GM12878 (cell line): ENCODE results near the gene FGFR2. TPM values are rescaled to one million over a fixed set of nuclear protein-coding genes. Genes with fewer than 3 reads are reported as not detected.

ENCODE experiments used
- ATAC-seq: fragments of 200-7000 bp; cut with Tn5 transposase; 3 replicates; pipeline ENCODE4 v1.9.1; 2020; ENCODE audit warnings: mild to moderate bottlenecking, moderate library complexity
- BruUV-seq: library from RNA; stranded (reverse); fragments of 400-500 nt; replicated peaks from 2 replicates; lab custom pipeline; 2021; lab: Mats Ljungman, UMichigan
- CTCF ChIA-PET: fragments of 300-600 bp; sonication (Branson Sonifier 250); formaldehyde crosslinking; extraction: SDS; loops from one replicate; lab custom pipeline; 2021; ENCODE audit warnings: inconsistent platforms; lab: Yijun Ruan, JAX
- POLR2A ChIA-PET: fragments of 350-600 bp; formaldehyde crosslinking; extraction: SDS; loops from one replicate; lab custom pipeline; 2021; ENCODE audit warnings: inconsistent platforms; lab: Charles Lee
- RAD21 ChIA-PET: fragments of 300-600 bp; sonication (Branson Sonifier 250); formaldehyde crosslinking; loops from one replicate; lab custom pipeline; 2023; ENCODE audit warnings: antibody characterized with exemption; ENCODE audit not compliant: unreplicated experiment; lab: Charles Lee
- SMC1A ChIA-PET: fragments of 300-600 bp; sonication (Branson Sonifier 250); formaldehyde crosslinking; loops from one replicate; lab custom pipeline; 2023; ENCODE audit not compliant: unreplicated experiment, uncharacterized antibody; lab: Charles Lee
- DNase-seq: peaks from one replicate; pipeline ENCODE4 v3.0.0-alpha.2; 2011; ENCODE audit warnings: low read depth, low spot score
- FAIRE-seq: peaks from 3 replicates; lab custom pipeline; 2011; peaks lifted over from hg19 to GRCh38; lab: Jason Lieb, UNC
- H2AFZ ChIP-seq: 2 replicates; pipeline ENCODE4 v1.6.0; 2011; ENCODE audit warnings: low read depth, low read length, control low read depth; ENCODE audit not compliant: control insufficient read depth
- H3K27ac ChIP-seq: 2 replicates; pipeline ENCODE4 v1.5.1; 2011; ENCODE audit warnings: control low read depth; ENCODE audit not compliant: control insufficient read depth, insufficient read depth
- H3K27me3 ChIP-seq, 2 experiments: replicated peaks in 1 of 2; 2 replicates each; pipeline versions ENCODE4 v1.6.0 to v1.6.1; 2011; ENCODE audit warnings: low read length in 1 of 2; ENCODE audit not compliant: control insufficient read depth in 2 of 2, insufficient read depth in 2 of 2
- H3K36me3 ChIP-seq, 2 experiments: 2 replicates each; pipeline ENCODE4 v1.5.1; 2011; ENCODE audit warnings: low read length in 1 of 2; ENCODE audit not compliant: control insufficient read depth in 2 of 2, insufficient read depth in 2 of 2
- H3K4me1 ChIP-seq: 2 replicates; pipeline ENCODE4 v1.6.1; 2011; ENCODE audit warnings: mild to moderate bottlenecking, low read length, moderate library complexity, mixed read lengths; ENCODE audit not compliant: control insufficient read depth, insufficient read depth
- H3K4me2 ChIP-seq: 2 replicates; pipeline ENCODE4 v1.6.0; 2011; ENCODE audit warnings: control low read depth; ENCODE audit not compliant: control insufficient read depth, insufficient read depth
- H3K4me3 ChIP-seq: fragments of 200-600 bp; sonication (generic); 2 replicates; pipeline ENCODE4 v1.5.1; 2016
- H3K79me2 ChIP-seq: 2 replicates; pipeline ENCODE4 v1.6.0; 2011; ENCODE audit warnings: low read length; ENCODE audit not compliant: control insufficient read depth, insufficient read depth
- H3K9ac ChIP-seq: 2 replicates; pipeline ENCODE4 v1.8.0; 2011; ENCODE audit warnings: low read length, control low read depth, mixed read lengths; ENCODE audit not compliant: control insufficient read depth, insufficient read depth
- H3K9me3 ChIP-seq: replicated peaks from 3 replicates; pipeline ENCODE4 v1.5.1; 2011; ENCODE audit warnings: mild to moderate bottlenecking, low read length; ENCODE audit not compliant: control insufficient read depth, insufficient read depth
- H4K20me1 ChIP-seq: 2 replicates; pipeline ENCODE4 v1.6.0; 2011; ENCODE audit not compliant: control insufficient read depth, insufficient read depth
- ATF3 ChIP-seq: IDR thresholded peaks from 2 replicates; pipeline ENCODE4 v1.6.1; 2011; ENCODE audit warnings: low read depth, mild to moderate bottlenecking, low read length, moderate library complexity, borderline replicate concordance; ENCODE audit errors: extremely low read depth
- ATF7 ChIP-seq: fragments of 450-650 bp; IDR thresholded peaks from 2 replicates; pipeline ENCODE4 v1.6.1; 2016; ENCODE audit warnings: low read depth, mild to moderate bottlenecking
- BRCA1 ChIP-seq: IDR thresholded peaks from 2 replicates; pipeline ENCODE4 v1.6.1; 2011; ENCODE audit warnings: low read depth, low read length, improper control_type of control experiment
- CREM ChIP-seq: IDR thresholded peaks from 2 replicates; pipeline ENCODE4 v1.6.1; 2014; ENCODE audit warnings: antibody characterized with exemption, low read depth
- EP300 ChIP-seq, 2 experiments: fragments of 150-350 bp in 1 of 2; IDR thresholded peaks; 2 replicates each; pipeline ENCODE4 v1.6.1; 2011 to 2012; ENCODE audit warnings: low read depth in 2 of 2, low read length in 2 of 2, borderline replicate concordance in 1 of 2, improper control_type of control experiment in 1 of 2, inconsistent platforms in 1 of 2; ENCODE audit not compliant: control insufficient read depth in 1 of 2
- HDGF ChIP-seq: fragments of 450-650 bp; IDR thresholded peaks from 2 replicates; pipeline ENCODE4 v1.6.1; 2016; ENCODE audit warnings: antibody characterized with exemption
- IRF3 ChIP-seq: fragments of 450-650 bp; IDR thresholded peaks from 2 replicates; pipeline ENCODE4 v1.6.1; 2014; ENCODE audit warnings: mild to moderate bottlenecking
- IRF5 ChIP-seq: fragments of 450-650 bp; IDR thresholded peaks from 2 replicates; pipeline ENCODE4 v1.6.1; 2017; ENCODE audit warnings: borderline replicate concordance
- LARP7 ChIP-seq: fragments of 450-650 bp; IDR thresholded peaks from 2 replicates; pipeline ENCODE4 v1.6.1; 2017; ENCODE audit warnings: mild to moderate bottlenecking
- NFXL1 ChIP-seq: fragments of 450-650 bp; IDR thresholded peaks from 2 replicates; pipeline ENCODE4 v1.6.1; 2017; ENCODE audit warnings: antibody characterized with exemption, mild to moderate bottlenecking, borderline replicate concordance
- NR2C1 ChIP-seq: fragments of 450-650 bp; IDR thresholded peaks from 2 replicates; pipeline ENCODE4 v1.6.1; 2017; ENCODE audit warnings: antibody characterized with exemption, mild to moderate bottlenecking, moderate library complexity
- SIX5 ChIP-seq: IDR thresholded peaks from 2 replicates; pipeline ENCODE4 v1.6.1; 2011; ENCODE audit warnings: mild to moderate bottlenecking, low read depth, low read length, moderate library complexity; ENCODE audit not compliant: severe bottlenecking
- SREBF2 ChIP-seq: IDR thresholded peaks from 2 replicates; pipeline ENCODE4 v1.6.1; 2012; ENCODE audit warnings: mild to moderate bottlenecking, low read length
- SRF ChIP-seq, 2 experiments: IDR thresholded peaks; 2 replicates each; pipeline ENCODE4 v1.6.1; 2011; ENCODE audit warnings: low read depth in 2 of 2, low read length in 2 of 2, mild to moderate bottlenecking in 1 of 2, moderate library complexity in 1 of 2
- TARDBP ChIP-seq: IDR thresholded peaks from 2 replicates; pipeline ENCODE4 v1.6.1; 2016; ENCODE audit warnings: borderline replicate concordance
- WGBS: methylation state at CpG from one replicate; pipeline ENCODE4 v1.1.6; 2016; ENCODE audit warnings: low lambda C conversion rate; ENCODE audit not compliant: insufficient replicate concordance, insufficient coverage; ENCODE audit errors: missing lambda C conversion rate; 5-methylcytosine and 5-hydroxymethylcytosine counted together
- in situ Hi-C: fragments of 300-500 bp; cut with MboI; formaldehyde crosslinking; loops from 9 replicates; pipeline ENCODE4 v1.14.3; 2018; ENCODE audit warnings: mixed read lengths
- intact Hi-C: fragments of 100-400 bp; cut with micrococcal nuclease; formaldehyde crosslinking; loops from one replicate; pipeline ENCODE4 v1.14.2; 2022; ENCODE audit not compliant: unreplicated experiment
- polyA plus RNA-seq, 11 experiments: library from polyadenylated mRNA; depleted of rRNA in 4 of 11; unstranded in 6 of 11; stranded (reverse) in 5 of 11; fragments of >200 nt; fragmentation: Nextera tagmentation in 4 of 11; fragmentation: Illumina TruSeq in 1 of 11; extraction: Ambion mirVana in 4 of 11; extraction: Trizol in 1 of 11; gene quantifications; 1 replicate in 1 of 11; 2 replicates in 10 of 11; pipeline versions ENCODE4 v1.2.1 to v1.2.3, GENCODE V29; 2011 to 2016; ENCODE audit warnings: inconsistent platforms in 2 of 11, missing spikeins in 2 of 11, low read depth in 1 of 11
- total RNA-seq, 4 experiments: library from RNA; depleted of rRNA in 3 of 4; stranded (reverse); fragments of >200 nt in 3 of 4; fragmentation: Illumina TruSeq in 1 of 4; extraction: Trizol in 1 of 4; gene quantifications; 2 replicates each; pipeline versions ENCODE4 v1.2.1 to v1.2.3, GENCODE V29; 2013 to 2021
- TF ChIP-seq, protein P1 (sequence below): fragments of 450-650 bp; IDR thresholded peaks from 2 replicates; pipeline ENCODE4 v1.6.1; 2017; ENCODE audit warnings: antibody characterized with exemption, mild to moderate bottlenecking, moderate library complexity
- TF ChIP-seq, protein P2 (sequence below): IDR thresholded peaks from 2 replicates; pipeline ENCODE4 v1.6.1; 2012; ENCODE audit warnings: low read depth, low read length, improper control_type of control experiment

FGFR2 gene
- total and polyA plus RNA-seq, 10 of the 15 experiments (the other 5 are each of a cell fraction or from before 2014, with no cell fraction given), result 0.04 to 0.15 TPM; not detected in 8

- DNase-seq, result no peak
- WGBS, result 19% methylated on average over 5 of the region's 5 CpGs
- RAD21 ChIA-PET, result no interaction called here
- ATAC-seq, result no peak
- no peaks in the 10 kb centered on the region for H3K9me3 ChIP-seq
- SMC1A ChIA-PET, result no interaction called here
- no TSS peak for BruUV-seq
- H3K27me3 ChIP-seq, result no peaks in the 10 kb centered on the region
- H3K4me1 ChIP-seq, result no peaks in the 10 kb centered on the region
- no peak for FAIRE-seq
- H3K27ac ChIP-seq, result no peak overlapping the region
- TF ChIP-seq IRF5, result no peak
- TF ChIP-seq, protein P1, sequence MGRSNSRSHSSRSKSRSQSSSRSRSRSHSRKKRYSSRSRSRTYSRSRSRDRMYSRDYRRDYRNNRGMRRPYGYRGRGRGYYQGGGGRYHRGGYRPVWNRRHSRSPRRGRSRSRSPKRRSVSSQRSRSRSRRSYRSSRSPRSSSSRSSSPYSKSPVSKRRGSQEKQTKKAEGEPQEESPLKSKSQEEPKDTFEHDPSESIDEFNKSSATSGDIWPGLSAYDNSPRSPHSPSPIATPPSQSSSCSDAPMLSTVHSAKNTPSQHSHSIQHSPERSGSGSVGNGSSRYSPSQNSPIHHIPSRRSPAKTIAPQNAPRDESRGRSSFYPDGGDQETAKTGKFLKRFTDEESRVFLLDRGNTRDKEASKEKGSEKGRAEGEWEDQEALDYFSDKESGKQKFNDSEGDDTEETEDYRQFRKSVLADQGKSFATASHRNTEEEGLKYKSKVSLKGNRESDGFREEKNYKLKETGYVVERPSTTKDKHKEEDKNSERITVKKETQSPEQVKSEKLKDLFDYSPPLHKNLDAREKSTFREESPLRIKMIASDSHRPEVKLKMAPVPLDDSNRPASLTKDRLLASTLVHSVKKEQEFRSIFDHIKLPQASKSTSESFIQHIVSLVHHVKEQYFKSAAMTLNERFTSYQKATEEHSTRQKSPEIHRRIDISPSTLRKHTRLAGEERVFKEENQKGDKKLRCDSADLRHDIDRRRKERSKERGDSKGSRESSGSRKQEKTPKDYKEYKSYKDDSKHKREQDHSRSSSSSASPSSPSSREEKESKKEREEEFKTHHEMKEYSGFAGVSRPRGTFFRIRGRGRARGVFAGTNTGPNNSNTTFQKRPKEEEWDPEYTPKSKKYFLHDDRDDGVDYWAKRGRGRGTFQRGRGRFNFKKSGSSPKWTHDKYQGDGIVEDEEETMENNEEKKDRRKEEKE, result no peak
- no peak for TF ChIP-seq SRF (IDR thresholded peaks at IDR 0.05; ENCODE audit: low read depth in 2 of 2, low read length in 2 of 2)
- no peak for TF ChIP-seq EP300 (IDR thresholded peaks at IDR 0.05; ENCODE audit: borderline replicate concordance in 1 of 2, control insufficient read depth in 1 of 2, low read depth in 2 of 2, low read length in 2 of 2)
- no peak for TF ChIP-seq NFXL1
- no peak for TF ChIP-seq SREBF2
- TF ChIP-seq SIX5, result no peak
- TF ChIP-seq TARDBP, result no peak
- no peak for TF ChIP-seq IRF3
- TF ChIP-seq HDGF, result no peak
- TF ChIP-seq, protein P2, sequence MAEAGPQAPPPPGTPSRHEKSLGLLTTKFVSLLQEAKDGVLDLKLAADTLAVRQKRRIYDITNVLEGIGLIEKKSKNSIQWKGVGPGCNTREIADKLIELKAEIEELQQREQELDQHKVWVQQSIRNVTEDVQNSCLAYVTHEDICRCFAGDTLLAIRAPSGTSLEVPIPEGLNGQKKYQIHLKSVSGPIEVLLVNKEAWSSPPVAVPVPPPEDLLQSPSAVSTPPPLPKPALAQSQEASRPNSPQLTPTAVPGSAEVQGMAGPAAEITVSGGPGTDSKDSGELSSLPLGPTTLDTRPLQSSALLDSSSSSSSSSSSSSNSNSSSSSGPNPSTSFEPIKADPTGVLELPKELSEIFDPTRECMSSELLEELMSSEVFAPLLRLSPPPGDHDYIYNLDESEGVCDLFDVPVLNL, result no peak
- no peak for TF ChIP-seq CREM
- TF ChIP-seq ATF3, result no peak
- no peak for TF ChIP-seq LARP7
- no peak for TF ChIP-seq ATF7
- no peak for TF ChIP-seq NR2C1
- TF ChIP-seq BRCA1, result no peak
- CTCF ChIA-PET, result no interaction called here
- no peak overlapping the region for H3K9ac ChIP-seq
- H3K4me2 ChIP-seq, result no peak overlapping the region
- intact Hi-C loops (no loop called here), in situ Hi-C loops (no loop called here)
- no peak overlapping the region for H3K4me3 ChIP-seq
- H3K79me2 ChIP-seq, result no peaks in the 10 kb centered on the region
- POLR2A ChIA-PET, result no interaction called here
- H2AFZ ChIP-seq, result no peak overlapping the region
- no peaks in the 10 kb centered on the region for H3K36me3 ChIP-seq
- no peaks in the 10 kb centered on the region for H4K20me1 ChIP-seq
Measured at GRCh38 chr10:121511943-121512342, 86.3 kb downstream of the FGFR2 start.
